Measurements from ENCODE around the gene TRAK2.

TRAK2 gene

GRCh38 chr2:201406077-201406662, 45.1 kb downstream of the TRAK2 start:
- peak; percentile 59 for DNase-seq (ENCODE audit: low read depth)

GRCh38 chr2:201404699-201405280, 46.5 kb downstream of the TRAK2 start:
- TF ChIP-seq CTCF (IDR thresholded peaks at IDR 0.05; ENCODE audit: control insufficient read depth, extremely low read depth, insufficient read depth), result no peak
- DNase-seq (ENCODE audit: low read depth), result no peak
- H3K4me3 ChIP-seq (ENCODE audit: low read depth, low read length), result no peak overlapping the region

More at GRCh38 chr2:201406077-201406662, 45.1 kb downstream of the TRAK2 start:
- no peak for TF ChIP-seq CTCF (IDR thresholded peaks at IDR 0.05; ENCODE audit: control insufficient read depth, extremely low read depth, insufficient read depth)
- H3K4me3 ChIP-seq (ENCODE audit: low read depth, low read length), result peak overlapping the region; percentile 36

GRCh38 chr2:201403880-201404279, 47.4 kb downstream of the TRAK2 start:
- no peak overlapping the region for H3K4me3 ChIP-seq (ENCODE audit: low read depth, low read length)
- no peak for TF ChIP-seq CTCF (IDR thresholded peaks at IDR 0.05; ENCODE audit: control insufficient read depth, extremely low read depth, insufficient read depth)
- DNase-seq (ENCODE audit: low read depth), result peak; percentile 46

- no peak overlapping the region for H3K4me3 ChIP-seq (ENCODE audit: low read depth, low read length)
- DNase-seq (ENCODE audit: low read depth), result no peak
- no peak for TF ChIP-seq CTCF (IDR thresholded peaks at IDR 0.05; ENCODE audit: control insufficient read depth, extremely low read depth, insufficient read depth)
Observed at GRCh38 chr2:201402651-201403562, 48.4 kb downstream of the TRAK2 start.

- no peak for TF ChIP-seq CTCF (IDR thresholded peaks at IDR 0.05; ENCODE audit: control insufficient read depth, extremely low read depth, insufficient read depth)
- no peak overlapping the region for H3K4me3 ChIP-seq (ENCODE audit: low read depth, low read length)
- DNase-seq (ENCODE audit: low read depth), result no peak
Observed at GRCh38 chr2:201401815-201402214, 49.4 kb downstream of the TRAK2 start.

GRCh38 chr2:201396595-201396994, 54.7 kb downstream of the TRAK2 start:
- H3K4me3 ChIP-seq (ENCODE audit: low read depth, low read length), result no peak overlapping the region
- DNase-seq (ENCODE audit: low read depth), result no peak
- no peak for TF ChIP-seq CTCF (IDR thresholded peaks at IDR 0.05; ENCODE audit: control insufficient read depth, extremely low read depth, insufficient read depth)
